ENCODE results near the gene DBH.

GRCh38 chr9:133684121-133684935, 48.2 kb downstream of the DBH start:
- TF ChIP-seq CTCF (IDR thresholded peaks at IDR 0.05; ENCODE audit: insufficient read depth, low read length) (no peak), GABPA (IDR thresholded peaks at IDR 0.05; ENCODE audit: low read depth) (no peak), POLR2AphosphoS5 (IDR thresholded peaks at IDR 0.05; ENCODE audit: low read depth) (no peak)
